GM12872 (cell line): ENCODE results near the gene TBC1D2B.

Source experiments
- TF ChIP-seq, protein P1 (sequence below): IDR thresholded peaks from 3 replicates; pipeline ENCODE4 v1.5.1; 2011; ENCODE audit warnings: low read depth, mild to moderate bottlenecking, low read length, moderate library complexity; ENCODE audit not compliant: insufficient read depth

The TBC1D2B gene

DNA sequence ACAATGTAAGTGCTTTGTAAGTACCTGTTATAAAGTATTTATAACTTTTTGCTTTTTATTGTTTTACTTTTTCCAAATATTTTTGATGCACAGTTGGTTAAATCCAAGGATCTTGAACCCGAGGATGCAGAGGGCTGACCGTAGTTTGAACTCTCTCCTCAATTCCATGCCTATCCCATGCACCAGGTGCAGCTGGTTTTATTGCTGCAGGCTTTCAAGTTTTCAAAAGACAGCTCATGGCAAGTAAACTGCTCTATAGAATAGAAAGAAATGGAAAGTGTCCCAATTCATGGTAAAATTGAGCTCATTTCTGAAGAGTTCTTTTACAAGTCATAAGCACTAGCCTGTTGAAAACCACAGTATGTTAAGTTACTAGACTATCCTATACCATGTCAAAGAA is 131.9 kb downstream of the TBC1D2B start:
- TF ChIP-seq, protein P1, sequence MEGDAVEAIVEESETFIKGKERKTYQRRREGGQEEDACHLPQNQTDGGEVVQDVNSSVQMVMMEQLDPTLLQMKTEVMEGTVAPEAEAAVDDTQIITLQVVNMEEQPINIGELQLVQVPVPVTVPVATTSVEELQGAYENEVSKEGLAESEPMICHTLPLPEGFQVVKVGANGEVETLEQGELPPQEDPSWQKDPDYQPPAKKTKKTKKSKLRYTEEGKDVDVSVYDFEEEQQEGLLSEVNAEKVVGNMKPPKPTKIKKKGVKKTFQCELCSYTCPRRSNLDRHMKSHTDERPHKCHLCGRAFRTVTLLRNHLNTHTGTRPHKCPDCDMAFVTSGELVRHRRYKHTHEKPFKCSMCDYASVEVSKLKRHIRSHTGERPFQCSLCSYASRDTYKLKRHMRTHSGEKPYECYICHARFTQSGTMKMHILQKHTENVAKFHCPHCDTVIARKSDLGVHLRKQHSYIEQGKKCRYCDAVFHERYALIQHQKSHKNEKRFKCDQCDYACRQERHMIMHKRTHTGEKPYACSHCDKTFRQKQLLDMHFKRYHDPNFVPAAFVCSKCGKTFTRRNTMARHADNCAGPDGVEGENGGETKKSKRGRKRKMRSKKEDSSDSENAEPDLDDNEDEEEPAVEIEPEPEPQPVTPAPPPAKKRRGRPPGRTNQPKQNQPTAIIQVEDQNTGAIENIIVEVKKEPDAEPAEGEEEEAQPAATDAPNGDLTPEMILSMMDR, result no peak
